Measurements from ENCODE around the gene NEU4. TPM values are rescaled to one million over a fixed set of nuclear protein-coding genes. Genes with fewer than 3 reads are reported as not detected.
A peak's percentile ranks its signal among the peaks of the same experiment; 100 is the strongest.

Gene NEU4
- total and polyA plus RNA-seq, 8 donors: 0.31 to 0.42 TPM; not detected in 6

DNA sequence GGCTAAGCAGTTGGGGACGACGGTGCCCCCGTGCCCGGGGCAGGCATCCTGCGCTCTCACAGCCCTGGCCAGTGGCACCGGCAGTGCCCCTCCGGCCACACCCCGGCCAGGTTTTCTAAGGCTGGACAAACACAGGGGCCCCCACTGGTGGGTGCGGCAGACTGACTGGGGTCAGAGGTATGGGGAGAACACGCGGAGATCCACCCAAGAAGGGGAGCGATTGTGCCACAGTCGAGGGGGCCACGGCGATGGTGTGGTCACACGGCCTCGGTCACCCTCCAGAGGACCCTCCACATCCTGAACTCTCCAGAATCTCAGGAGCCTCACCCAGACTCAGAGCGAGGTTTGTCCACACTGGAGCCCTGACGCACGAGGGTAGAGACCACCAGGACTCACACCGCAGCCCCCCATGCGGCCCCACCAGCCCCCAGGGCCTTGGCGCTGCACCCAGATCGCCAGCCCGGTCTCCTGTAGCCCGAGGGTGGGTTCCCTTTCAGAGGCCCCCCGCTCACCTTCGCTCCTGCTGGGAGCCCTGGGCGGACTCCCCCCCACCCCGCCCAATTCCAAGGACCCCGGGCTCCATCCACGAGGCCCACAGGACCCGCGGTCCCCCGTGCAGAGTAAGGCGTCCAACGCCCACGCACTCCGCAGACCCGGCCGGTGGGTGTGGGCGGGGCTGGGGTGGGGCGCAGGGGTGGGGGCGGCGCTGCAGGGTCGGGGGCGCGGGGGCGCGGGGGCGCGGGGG lies 34.5 kb downstream of the NEU4 start:
- FAIRE-seq: no peak
- H3K4me3 ChIP-seq: peak overlapping the region in 2 of 4 donors; percentile 31 to 37
- peak in 1 of 4 donors; percentile 3 for ATAC-seq
- TF ChIP-seq CTCF (IDR thresholded peaks at IDR 0.05): no peak
- intact Hi-C loops (cut with DNase I): no loop called here
- H3K27me3 ChIP-seq: no peaks in the 10 kb centered on the region
- DNase-seq: peak in 2 of 6 donors; percentile 42 to 72
- H3K27ac ChIP-seq: peak overlapping the region in 1 of 4 donors; percentile 30
- no peaks in the 10 kb centered on the region for H3K9me3 ChIP-seq
- H3K4me1 ChIP-seq: peaks cover 0 to 7% (median 0%) of the 10 kb centered on the region in 3 donors
- no peaks in the 10 kb centered on the region for H3K36me3 ChIP-seq
- 55 to 56% methylated on average over 46 to 48 of the region's 52 CpGs for WGBS, 2 donors

DNA sequence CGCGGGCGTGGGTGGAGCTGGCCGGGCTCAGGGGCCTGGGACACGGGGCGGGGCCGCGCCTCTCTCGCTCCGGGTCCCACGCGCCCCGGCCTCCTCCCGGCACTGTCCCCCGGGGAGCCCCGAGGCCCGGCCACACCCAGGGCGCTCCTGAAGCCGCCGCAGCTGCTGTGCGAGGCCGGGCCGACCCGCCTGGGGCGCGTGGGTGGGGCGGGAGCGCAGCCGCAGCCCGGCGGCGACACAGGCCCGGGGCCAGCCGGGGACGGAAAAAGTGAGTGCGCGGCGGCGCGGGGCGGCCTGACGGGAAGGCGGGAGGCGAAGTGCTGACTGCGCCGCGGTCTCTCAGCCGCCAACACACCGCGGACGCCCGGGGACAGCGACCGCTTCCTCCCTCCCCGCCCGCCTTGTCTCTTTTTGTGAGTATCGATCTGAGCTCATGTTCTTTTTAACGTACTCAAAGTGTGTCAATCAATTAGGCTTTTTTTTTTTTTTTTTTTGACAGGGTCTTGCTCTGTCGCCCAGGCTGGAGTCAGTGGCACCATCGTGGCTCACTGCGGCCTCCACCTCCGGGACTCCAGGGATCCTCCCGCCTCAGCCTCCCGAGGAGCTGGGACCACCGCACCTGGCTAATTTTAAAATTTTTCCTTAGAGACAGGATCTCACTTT lies 35.2 kb downstream of the NEU4 start:
- FAIRE-seq (no peak), ATAC-seq (peak; percentile 91 to 96 (median 94)), DNase-seq (peak; percentile 55 to 92 (median 76))
- Histone ChIP-seq H3K27ac (no peak overlapping the region), H3K4me1 (peaks cover 0 to 7% (median 0%) of the 10 kb centered on the region in 3 donors), H3K4me3 (peak overlapping the region in 3 of 4 donors; percentile 4 to 37 (median 31)), H3K36me3 (no peaks in the 10 kb centered on the region), H3K9me3 (no peaks in the 10 kb centered on the region), H3K27me3 (no peaks in the 10 kb centered on the region)
- no peak for TF ChIP-seq CTCF (IDR thresholded peaks at IDR 0.05)
- intact Hi-C loops (cut with DNase I): no loop called here
- WGBS, 2 donors: 4% methylated on average over 58 to 65 of the region's 65 CpGs

- no peaks in the 10 kb centered on the region for H3K27me3 ChIP-seq
- no peak for TF ChIP-seq CTCF (IDR thresholded peaks at IDR 0.05)
- intact Hi-C loops (cut with DNase I): no loop called here
- no peaks in the 10 kb centered on the region for H3K9me3 ChIP-seq
- peak in 2 of 6 donors; percentile 20 to 60 for DNase-seq
- H3K36me3 ChIP-seq: no peaks in the 10 kb centered on the region
- no peak for ATAC-seq
- no peak overlapping the region for H3K27ac ChIP-seq
- H3K4me3 ChIP-seq: peak overlapping the region in 1 of 4 donors; percentile 37
- H3K4me1 ChIP-seq: peaks cover 0 to 7% (median 0%) of the 10 kb centered on the region in 3 donors
- 69 to 74% methylated on average over 37 of the region's 37 CpGs for WGBS, 2 donors
- no peak for FAIRE-seq
These were observed 36.0 kb downstream of the NEU4 start for GRCh38 chr2:241844831-241845578.

- no peak for FAIRE-seq
- no peak for ATAC-seq
- peaks cover 0 to 7% (median 0%) of the 10 kb centered on the region in 3 donors for H3K4me1 ChIP-seq
- no peak for TF ChIP-seq CTCF (IDR thresholded peaks at IDR 0.05)
- H3K9me3 ChIP-seq: no peaks in the 10 kb centered on the region
- H3K4me3 ChIP-seq: no peak overlapping the region
- WGBS, 2 donors: 83 to 84% methylated on average over 22 of the region's 22 CpGs
- intact Hi-C loops (cut with DNase I): no loop called here
- no peaks in the 10 kb centered on the region for H3K36me3 ChIP-seq
- H3K27ac ChIP-seq: no peak overlapping the region
- H3K27me3 ChIP-seq: no peaks in the 10 kb centered on the region
- no peak for DNase-seq
These were observed 37.4 kb downstream of the NEU4 start for GRCh38 chr2:241846406-241846805.

Data from pancreas (tissue), 10 donors.